SIG-M5 treated with dmso at 0.1 percent for 504 hours (cell line): ENCODE results near the gene LCN6.
"Not testable (repeated sequence)": the region's sequence is repeated elsewhere in the genome, so short reads cannot be mapped to it uniquely, and the experiment has no call there.

Experiments used
- DNase-seq: peaks from one replicate; lab custom pipeline; 2025; ENCODE audit not compliant: unreplicated experiment; lab: John Stamatoyannopoulos, UW

The LCN6 gene

DNA sequence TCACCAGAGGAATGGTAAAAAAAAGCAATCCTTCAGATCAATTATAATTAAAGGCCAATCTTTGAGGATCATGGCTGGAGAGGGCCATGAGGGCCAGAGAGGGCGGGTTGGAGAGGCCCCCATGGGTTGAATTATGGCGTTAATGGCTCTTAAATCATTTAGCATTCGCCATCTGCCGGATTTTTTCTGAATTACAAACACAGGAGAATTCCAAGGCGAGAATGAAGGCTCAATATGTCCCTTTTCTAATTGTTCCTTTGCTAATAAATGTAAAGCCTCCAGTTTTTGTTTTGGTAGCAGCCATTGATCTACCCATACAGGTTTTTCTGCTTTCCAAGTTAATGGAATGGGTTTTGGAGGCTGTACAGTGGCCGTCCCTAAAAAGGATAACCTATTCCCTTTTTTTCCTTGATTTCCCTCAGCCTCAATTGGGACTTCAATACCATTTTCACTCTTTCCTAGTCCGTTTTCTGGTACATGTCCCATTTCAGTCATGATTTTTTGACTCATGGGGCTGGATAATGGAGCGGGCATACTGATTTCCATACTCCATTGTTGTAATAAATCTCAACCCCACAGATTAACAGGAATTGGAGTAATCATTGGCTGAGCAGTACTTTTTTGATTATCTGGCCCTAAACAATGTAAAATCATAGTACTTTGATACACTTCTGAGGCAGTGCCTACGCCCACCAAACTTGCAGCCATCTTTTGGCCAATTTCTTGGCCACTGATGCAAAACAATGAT, 36.1 kb upstream of the LCN6 start:
- peak; percentile 15 for DNase-seq

DNA sequence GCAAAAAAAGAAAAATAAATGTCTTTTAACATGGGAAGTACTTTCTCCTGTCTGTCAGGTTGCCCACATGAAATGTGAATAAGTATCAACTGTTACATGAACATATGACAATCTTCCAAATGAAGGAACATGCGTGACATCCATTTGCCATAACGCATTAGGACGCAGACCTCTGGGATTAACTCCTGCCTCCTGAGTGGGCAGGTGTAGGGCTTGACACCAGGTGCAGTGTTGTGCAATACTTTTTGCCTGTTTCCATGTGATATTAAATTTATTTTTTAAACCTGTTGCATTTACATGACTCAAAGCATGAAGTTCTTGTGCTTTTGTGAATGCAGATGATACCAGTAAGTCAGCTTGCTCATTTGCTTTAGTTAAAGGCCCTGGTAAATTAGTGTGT, 34.1 kb upstream of the LCN6 start:
- DNase-seq: no peak

DNA sequence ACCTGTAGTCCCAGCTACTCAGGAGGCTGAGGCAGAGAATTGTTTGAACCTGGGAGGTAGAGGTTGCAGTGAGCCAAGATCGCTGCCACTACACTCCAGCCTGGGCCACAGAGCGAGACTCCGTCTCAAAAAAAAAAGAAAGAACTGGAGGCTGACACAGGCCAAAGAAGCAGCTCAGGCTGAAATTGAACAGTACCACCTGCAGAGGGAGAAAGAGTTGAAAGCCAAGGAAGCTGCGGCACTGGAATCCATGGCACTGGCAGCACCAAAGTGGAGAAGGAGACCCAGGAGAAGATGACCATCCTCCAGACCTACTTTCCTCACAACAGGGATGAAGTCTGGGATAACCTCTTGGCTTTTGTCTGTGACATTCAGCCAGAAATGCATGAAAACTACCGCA, 31.5 kb upstream of the LCN6 start:
- DNase-seq: no peak

GRCh38 chr9:136777359-136777758, 29.0 kb upstream of the LCN6 start:
- no peak for DNase-seq

GRCh38 chr9:136776947-136777346, 28.6 kb upstream of the LCN6 start:
- no peak for DNase-seq

DNA sequence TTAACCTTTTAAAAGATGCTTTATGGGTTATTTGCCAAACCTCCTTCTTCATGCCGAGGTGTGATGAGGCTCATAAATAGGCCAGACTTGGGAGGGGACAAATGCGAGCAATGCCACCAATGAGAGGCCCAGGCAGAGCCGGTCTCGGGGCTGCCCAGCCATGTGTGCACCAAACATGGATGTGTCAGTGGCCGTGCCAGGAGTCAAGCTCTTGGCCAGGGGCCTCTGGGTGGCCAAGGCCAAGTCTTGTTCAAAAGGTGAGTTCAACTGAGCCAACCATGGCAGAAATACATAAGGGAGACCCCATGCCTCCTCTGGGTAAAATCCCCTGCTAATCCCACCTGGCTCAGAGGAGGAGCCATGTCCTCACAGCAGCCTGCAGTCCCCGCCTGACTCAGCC, 26.9 kb upstream of the LCN6 start:
- DNase-seq: no peak

DNA sequence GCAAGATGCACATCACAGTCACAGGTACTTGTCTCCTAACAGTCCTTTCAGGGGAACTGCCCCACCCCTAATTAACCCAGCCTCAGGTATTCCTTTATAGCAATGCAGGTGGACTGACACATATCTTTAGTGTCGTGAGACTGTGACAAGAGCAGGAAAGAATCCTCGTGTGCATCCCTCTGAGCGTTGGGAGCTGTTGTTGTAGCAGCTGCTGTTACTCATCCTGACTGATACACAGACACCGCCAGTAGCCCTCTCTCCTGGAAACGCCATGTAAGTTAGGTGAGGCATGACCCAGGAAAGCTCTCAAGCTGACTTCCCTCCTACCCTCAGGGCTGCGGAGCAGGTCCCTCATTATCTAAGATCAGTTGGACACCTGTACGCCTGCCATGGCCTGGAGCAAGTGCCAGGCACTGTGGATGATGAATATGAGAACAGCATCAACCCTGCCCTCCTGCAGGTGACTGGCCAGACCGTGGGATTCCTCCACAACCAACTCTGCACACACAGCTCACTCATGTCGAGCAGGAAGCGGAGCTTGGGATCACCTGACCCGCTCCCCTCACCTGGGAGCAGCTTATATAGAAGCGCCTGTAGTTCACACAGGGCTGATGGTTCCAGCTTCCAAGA, 26.2 kb upstream of the LCN6 start:
- no peak for DNase-seq

GRCh38 chr9:136773386-136774044, 25.2 kb upstream of the LCN6 start:
- no peak for DNase-seq

GRCh38 chr9:136771907-136772415, 23.6 kb upstream of the LCN6 start:
- DNase-seq: no peak

DNA sequence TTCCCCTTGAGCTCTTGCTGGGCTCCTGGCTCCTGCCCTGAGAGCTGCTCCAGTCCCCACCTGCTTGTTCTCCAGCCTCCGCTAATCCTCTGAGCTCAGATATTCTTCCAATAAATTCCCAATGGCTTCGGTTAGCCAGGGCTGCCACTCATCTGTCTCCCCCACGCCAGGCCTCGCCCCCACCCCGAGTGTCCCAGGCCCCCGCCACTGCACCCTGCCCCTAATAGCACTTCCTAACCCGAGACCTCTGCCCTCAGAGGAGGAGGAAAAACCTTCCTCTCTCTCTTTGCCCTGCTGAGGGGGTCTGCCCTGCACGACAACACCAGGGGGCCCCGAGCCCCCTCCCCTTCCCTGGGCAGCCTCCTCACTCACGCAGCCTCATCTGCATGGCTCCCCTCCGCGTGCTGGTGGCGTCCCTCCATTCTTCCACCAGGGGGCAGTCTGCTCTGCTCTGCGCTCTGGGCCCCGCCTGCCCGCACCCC, 21.4 kb upstream of the LCN6 start:
- no peak for DNase-seq

GRCh38 chr9:136766410-136767120, 18.2 kb upstream of the LCN6 start:
- peak; percentile 32 for DNase-seq

DNA sequence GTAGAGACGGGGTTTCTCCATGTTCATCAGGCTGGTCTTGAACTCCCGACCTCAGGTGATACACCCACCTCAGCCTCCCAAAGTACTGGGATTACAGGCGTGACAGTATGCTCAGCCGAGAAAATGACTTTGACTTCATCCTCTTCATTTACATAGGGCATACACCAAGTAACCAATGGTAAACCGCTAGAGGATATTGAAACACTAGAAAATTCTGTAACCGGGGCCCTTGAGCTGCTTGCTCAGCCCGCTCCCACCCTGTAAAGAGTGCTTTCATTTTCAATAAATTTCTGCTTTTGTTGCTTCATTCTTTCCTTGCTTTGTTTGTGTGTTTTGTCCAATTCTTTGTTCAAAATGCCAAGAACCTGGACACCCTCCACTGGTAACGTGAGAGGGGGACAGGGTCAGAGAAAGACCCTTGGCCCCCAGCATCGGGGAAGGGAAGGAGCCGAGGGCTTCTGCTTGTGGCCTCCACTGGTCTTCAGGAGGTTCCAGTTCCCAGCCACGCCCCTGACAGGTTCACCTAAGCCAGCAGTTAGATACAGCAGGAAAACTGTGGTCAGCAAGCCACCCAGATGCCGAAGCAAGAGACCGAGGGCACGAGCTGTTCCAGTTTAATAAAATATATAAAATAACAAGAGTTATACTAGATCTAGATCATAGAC, 17.6 kb upstream of the LCN6 start:
- DNase-seq: not testable (repeated sequence)

GRCh38 chr9:136765041-136765440, 16.7 kb upstream of the LCN6 start:
- DNase-seq: no peak

- no peak for DNase-seq
Measured at GRCh38 chr9:136764301-136764891, 16.1 kb upstream of the LCN6 start, which contains the start of gene LCN15. LCN15 (minus strand) TSS chr9:136764518; CDS start chr9:136764488, 30 bp downstream.

DNA sequence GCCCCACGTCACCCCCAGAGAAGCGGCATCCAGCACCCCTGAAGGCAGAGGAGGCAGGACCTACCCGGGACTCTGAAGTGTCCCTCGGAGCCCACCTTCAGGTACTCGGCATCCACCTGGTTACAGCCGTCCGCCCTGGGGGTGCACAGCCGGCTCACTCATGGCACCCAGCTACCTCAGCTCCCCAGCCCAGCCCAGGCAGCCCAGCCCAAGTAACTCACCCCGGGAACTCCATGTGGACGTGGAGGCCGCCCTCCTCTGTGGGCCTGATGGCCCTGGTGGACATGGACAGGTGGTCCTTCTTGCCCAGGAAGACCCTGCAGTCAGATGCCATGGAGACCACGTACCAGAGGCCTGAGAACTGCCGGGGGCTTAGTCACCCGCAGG, 15.3 kb upstream of the LCN6 start:
- DNase-seq: no peak

DNA sequence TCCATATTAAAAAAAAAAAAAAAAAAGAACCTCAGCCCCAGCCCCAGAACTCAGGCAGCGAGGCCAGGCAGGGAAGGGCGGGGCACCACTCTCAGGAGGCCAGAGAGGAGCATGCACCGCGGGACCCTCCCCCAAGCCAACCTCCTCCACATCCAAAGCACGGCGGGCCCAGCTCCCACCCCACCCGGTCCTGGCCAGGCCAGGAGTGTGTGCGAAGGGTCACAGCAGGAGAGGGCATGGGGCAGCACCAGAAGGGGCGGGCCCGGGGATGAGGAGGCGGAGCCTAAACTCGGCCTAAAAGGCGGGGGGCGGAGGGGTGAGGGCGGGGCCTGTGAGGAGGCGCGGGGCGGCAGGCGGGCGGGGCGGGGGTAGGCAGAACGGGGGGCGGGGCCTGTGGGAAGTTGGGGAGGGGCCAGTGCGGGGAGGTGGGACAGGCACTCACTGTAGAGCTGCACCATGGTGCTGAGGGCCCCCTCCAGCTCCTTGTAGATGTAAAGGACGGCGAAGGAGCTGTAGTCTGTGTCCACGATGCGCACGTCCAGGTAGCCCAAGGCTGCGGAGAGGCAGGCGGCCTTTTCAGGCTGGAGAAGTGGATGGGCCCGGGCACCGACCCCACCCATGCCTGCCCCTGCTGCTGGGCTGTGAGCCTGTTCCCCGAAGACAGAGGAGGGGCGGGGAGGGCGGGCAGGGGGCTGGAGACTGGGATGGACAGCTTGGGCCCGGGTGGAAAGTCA, 14.8 kb upstream of the LCN6 start:
- no peak for DNase-seq

DNA sequence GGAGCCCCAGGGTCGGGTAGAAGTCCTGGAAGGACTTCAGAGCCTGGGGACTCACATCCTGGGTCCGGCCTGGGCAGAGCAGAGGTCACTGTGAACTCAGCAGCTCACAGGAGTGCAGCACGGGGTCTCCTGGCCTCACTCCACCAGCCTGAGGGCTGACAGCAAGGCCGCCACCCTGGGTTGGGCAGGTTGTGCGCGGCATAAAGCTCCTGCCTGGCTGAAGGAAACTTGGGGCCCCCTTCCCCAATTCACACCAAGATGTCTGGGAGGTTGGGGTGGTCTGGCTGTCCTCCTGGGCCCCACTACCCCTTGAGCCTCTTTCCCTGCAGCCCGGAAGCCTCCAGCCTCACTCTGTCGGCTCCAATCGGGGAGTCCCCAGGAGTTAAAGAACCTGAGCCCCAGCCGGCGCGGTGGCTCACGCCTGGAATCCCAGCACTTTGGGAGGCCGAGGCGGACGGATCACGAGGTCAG, 13.9 kb upstream of the LCN6 start:
- no peak for DNase-seq

DNA sequence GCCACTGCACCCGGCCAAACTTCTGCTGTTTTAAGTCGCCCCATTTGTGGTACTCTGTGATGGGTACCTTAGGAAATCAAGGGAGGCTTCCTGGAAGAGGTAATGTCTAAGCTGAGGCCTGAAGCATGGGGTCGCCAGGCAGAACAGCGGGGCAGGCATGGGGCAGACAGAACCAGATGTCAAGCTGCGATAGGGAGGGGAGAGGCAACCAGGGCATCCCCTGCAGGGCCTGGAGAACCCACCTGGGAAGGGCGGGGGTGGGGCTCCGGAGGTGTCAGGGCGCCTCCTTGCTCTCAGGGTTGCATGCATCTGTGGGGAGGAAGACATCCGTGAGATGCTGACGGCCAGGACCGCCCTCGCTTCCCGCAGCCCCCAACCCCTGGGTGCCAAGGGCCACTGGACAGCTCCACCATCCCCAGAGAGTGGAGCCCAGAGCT, 13.2 kb upstream of the LCN6 start:
- no peak for DNase-seq

GRCh38 chr9:136760834-136761544, 12.7 kb upstream of the LCN6 start:
- peak; percentile 75 for DNase-seq
